Breast epithelium (tissue), 4 donors: ENCODE results near the gene PANX1. TPM values are rescaled to one million over a fixed set of nuclear protein-coding genes. Genes with fewer than 3 reads are reported as not detected.

Source experiments
- DNase-seq, 2 donors: peaks; one replicate each; pipeline ENCODE4 v3.0.0-alpha.2; 2019; ENCODE audit warnings: low spot score in 2 of 2
- H3K27ac ChIP-seq, 2 donors: fragments of 200-600 bp; sonication (generic) in 1 of 2; one replicate each; pipeline ENCODE4 v1.5.1; 2016 to 2019; ENCODE audit warnings: mild to moderate bottlenecking in 1 of 2
- H3K27me3 ChIP-seq, 2 donors: fragments of 200-600 bp; sonication (generic) in 1 of 2; one replicate each; pipeline versions ENCODE4 v1.5.1 to v1.6.0; 2017 to 2019; ENCODE audit warnings: control low read depth in 1 of 2, mild to moderate bottlenecking in 1 of 2
- H3K36me3 ChIP-seq: fragments of 200-600 bp; one replicate; pipeline ENCODE4 v1.5.1; 2019
- H3K4me1 ChIP-seq, 2 donors: fragments of 200-600 bp; sonication (generic); one replicate each; pipeline ENCODE4 v1.5.1; 2016 to 2019; ENCODE audit warnings: control low read depth in 1 of 2
- H3K4me3 ChIP-seq, 3 donors: fragments of 200-600 bp; sonication (generic); 1 replicate in 2 of 3; 2 replicates in 1 of 3; pipeline ENCODE4 v1.5.1; 2016 to 2019; ENCODE audit warnings: mild to moderate bottlenecking in 3 of 3, moderate library complexity in 2 of 3
- H3K9me3 ChIP-seq, 2 donors: fragments of 200-600 bp; sonication (generic) in 1 of 2; one replicate each; pipeline ENCODE4 v1.5.1; 2016 to 2019; ENCODE audit warnings: control low read depth in 1 of 2
- CTCF ChIP-seq, 3 donors: fragments of 450-650 bp; IDR thresholded peaks; one replicate each; pipeline ENCODE4 v1.5.1; 2016 to 2017; ENCODE audit warnings: antibody characterized with exemption in 3 of 3, mild to moderate bottlenecking in 3 of 3, moderate library complexity in 3 of 3
- POLR2A ChIP-seq: fragments of 450-650 bp; IDR thresholded peaks from one replicate; pipeline ENCODE4 v1.6.1; 2016; ENCODE audit warnings: antibody characterized with exemption, mild to moderate bottlenecking, moderate library complexity
- POLR2AphosphoS5 ChIP-seq, 3 donors: sonication (generic); formaldehyde crosslinking; IDR thresholded peaks; one replicate each; pipeline ENCODE4 v1.6.1; 2017; ENCODE audit warnings: antibody characterized with exemption in 3 of 3
- intact Hi-C: fragments of 100-400 bp; cut with DNase I; formaldehyde crosslinking; loops from one replicate; pipeline ENCODE4 v1.15.1; 2023; ENCODE audit warnings: low total_unique reads
- total RNA-seq, 3 donors: library from RNA; depleted of rRNA; stranded (reverse); fragments of >200 nt; gene quantifications; one replicate each; pipeline ENCODE4 v1.1.0, GENCODE V29; 2016

PANX1 gene
- total RNA-seq, 3 donors from 2014 or later, result 16.7 to 20.3 (median 17.7) TPM

GRCh38 chr11:94178331-94178730, 49.7 kb downstream of the PANX1 start:
- Histone ChIP-seq H3K4me3 (no peak overlapping the region), H3K9me3 (no peaks in the 10 kb centered on the region), H3K27me3 (no peaks in the 10 kb centered on the region), H3K36me3 (no peaks in the 10 kb centered on the region), H3K27ac (no peak overlapping the region), H3K4me1 (no peaks in the 10 kb centered on the region)
- TF ChIP-seq CTCF (IDR thresholded peaks at IDR 0.05), result no peak
- no peak for DNase-seq
- intact Hi-C loops, result no loop called here

- H3K4me1 ChIP-seq, result peaks cover 0 to 5% of the 10 kb centered on the region in 2 donors
- H3K27me3 ChIP-seq, result no peaks in the 10 kb centered on the region
- TF ChIP-seq POLR2AphosphoS5 (IDR thresholded peaks at IDR 0.05) (no peak), CTCF (IDR thresholded peaks at IDR 0.05) (no peak), POLR2A (no peak)
- no peaks in the 10 kb centered on the region for H3K9me3 ChIP-seq
- intact Hi-C loops, result no loop called here
- H3K4me3 ChIP-seq, result no peak overlapping the region
- no peak overlapping the region for H3K27ac ChIP-seq
- H3K36me3 ChIP-seq, result no peaks in the 10 kb centered on the region
- no peak for DNase-seq
Measured at GRCh38 chr11:94179696-94180095, 51.1 kb downstream of the PANX1 start.

- H3K4me3 ChIP-seq, result no peak overlapping the region
- H3K27me3 ChIP-seq, result no peaks in the 10 kb centered on the region
- H3K36me3 ChIP-seq, result no peaks in the 10 kb centered on the region
- no peaks in the 10 kb centered on the region for H3K9me3 ChIP-seq
- intact Hi-C loops, result no loop called here
- H3K27ac ChIP-seq, result no peak overlapping the region
- peaks cover 0 to 5% of the 10 kb centered on the region in 2 donors for H3K4me1 ChIP-seq
- TF ChIP-seq POLR2AphosphoS5 (IDR thresholded peaks at IDR 0.05), result no peak
- TF ChIP-seq CTCF (IDR thresholded peaks at IDR 0.05), result no peak
- no peak for TF ChIP-seq POLR2A
- DNase-seq, result no peak
Measured at GRCh38 chr11:94181526-94181925, 52.9 kb downstream of the PANX1 start.

GRCh38 chr11:94181943-94182342, 53.3 kb downstream of the PANX1 start:
- no peak overlapping the region for H3K27ac ChIP-seq
- no peak for DNase-seq
- TF ChIP-seq POLR2AphosphoS5 (IDR thresholded peaks at IDR 0.05) (no peak), CTCF (IDR thresholded peaks at IDR 0.05) (no peak), POLR2A (no peak)
- H3K4me3 ChIP-seq, result no peak overlapping the region
- no peaks in the 10 kb centered on the region for H3K36me3 ChIP-seq
- intact Hi-C loops, result no loop called here
- no peaks in the 10 kb centered on the region for H3K27me3 ChIP-seq
- H3K9me3 ChIP-seq, result no peaks in the 10 kb centered on the region
- peaks cover 0 to 5% of the 10 kb centered on the region in 2 donors for H3K4me1 ChIP-seq

GRCh38 chr11:94183251-94183885, 54.7 kb downstream of the PANX1 start:
- H3K4me1 ChIP-seq, result peaks cover 0 to 5% of the 10 kb centered on the region in 2 donors
- no peak for DNase-seq
- no peaks in the 10 kb centered on the region for H3K9me3 ChIP-seq
- H3K27ac ChIP-seq, result no peak overlapping the region
- TF ChIP-seq POLR2AphosphoS5 (IDR thresholded peaks at IDR 0.05) (no peak), POLR2A (no peak), CTCF (IDR thresholded peaks at IDR 0.05) (no peak)
- no peaks in the 10 kb centered on the region for H3K27me3 ChIP-seq
- H3K4me3 ChIP-seq, result no peak overlapping the region
- no peaks in the 10 kb centered on the region for H3K36me3 ChIP-seq
- intact Hi-C loops, result no loop called here
